ENCODE results near the gene SETD3. TPM values are rescaled to one million over a fixed set of nuclear protein-coding genes. Genes with fewer than 3 reads are reported as not detected.

SETD3 gene
- total and polyA plus RNA-seq, 2 of the 8 experiments (the other 6 are each of a cell fraction or from before 2014, with no cell fraction given) = 24.0 to 64.0 TPM

GRCh38 chr14:99407416-99407815, 73.2 kb downstream of the SETD3 start:
- Histone ChIP-seq H2BK15ac (ENCODE audit: low read length) (no peak overlapping the region), H3K9ac (replicated peaks in 1 of 4; ENCODE audit: extremely low read depth in 1 of 4, low read depth in 3 of 4, low read length in 3 of 4) (no peak overlapping the region), H3K79me2 (ENCODE audit: control insufficient read depth in 1 of 2, insufficient read depth in 2 of 2, low read length in 2 of 2) (no peaks in the 10 kb centered on the region), H2AK5ac (ENCODE audit: low read depth, low read length) (0 out of 2 replicates have a peak overlapping the region, but pooled peaks have one; percentile 16), H4K20me1 (replicated peaks in 1 of 2; ENCODE audit: control insufficient read depth in 1 of 2, insufficient read depth in 2 of 2, low read length in 2 of 2) (no peaks in the 10 kb centered on the region), H3K4ac (replicated peaks; ENCODE audit: insufficient read length, low read depth, low read length) (no peak overlapping the region), H3K14ac (ENCODE audit: insufficient read length) (no peak overlapping the region), H3K56ac (replicated peaks; ENCODE audit: insufficient read length, low read depth, low read length) (no peak overlapping the region), H3K79me1 (ENCODE audit: low read depth, low read length) (no peaks in the 10 kb centered on the region), H3K36me3 (ENCODE audit: control insufficient read depth in 2 of 4, insufficient read depth in 4 of 4, low read length in 3 of 4) (peaks cover 0 to 16% (median 4%) of the 10 kb centered on the region in 4 experiments; a peak in 5 of 8 replicates), H2BK20ac (ENCODE audit: low read length) (no peak overlapping the region), H3K27ac (ENCODE audit: low read depth, low read length) (no peak overlapping the region), H4K91ac (replicated peaks; ENCODE audit: insufficient read length, low read length) (no peak overlapping the region), H3K18ac (ENCODE audit: extremely low read depth, low read length) (no peak overlapping the region), H3K27me3 (replicated peaks in 1 of 4; ENCODE audit: control insufficient read depth in 3 of 4, extremely low read depth in 1 of 4, insufficient read depth in 3 of 4, low read length in 3 of 4) (no peaks in the 10 kb centered on the region), H3K23me2 (ENCODE audit: low read depth, low read length) (no peaks in the 10 kb centered on the region; the same call in 1 of the 2 replicates), H2BK5ac (ENCODE audit: low read depth, low read length) (peak overlapping the region; percentile 69; the same call in 1 of the 2 replicates), H4K8ac (ENCODE audit: extremely low read depth, insufficient read depth, low read length) (no peak overlapping the region), H2BK120ac (replicated peaks; ENCODE audit: low read depth, low read length) (no peak overlapping the region), H4K5ac (ENCODE audit: insufficient read length, low read depth, low read length) (no peak overlapping the region), H3K23ac (ENCODE audit: insufficient read length) (no peak overlapping the region), H3K9me3 (ENCODE audit: insufficient read depth in 2 of 2, low read depth in 1 of 2, low read length in 1 of 2) (no peaks in the 10 kb centered on the region), H2AFZ (ENCODE audit: low read length) (no peak overlapping the region), H3K4me1 (replicated peaks in 1 of 4; ENCODE audit: control insufficient read depth in 3 of 4, insufficient read depth in 4 of 4, low read length in 3 of 4) (peaks cover 6 to 20% (median 13%) of the 10 kb centered on the region in 4 experiments), H3K4me2 (ENCODE audit: insufficient read depth in 1 of 2, low read depth in 2 of 2, low read length in 2 of 2) (no peak overlapping the region), H2BK12ac (ENCODE audit: low read depth, low read length) (no peak overlapping the region), H3K4me3 (ENCODE audit: extremely low read depth in 1 of 4, insufficient read depth in 2 of 4, low read depth in 3 of 4, low read length in 4 of 4) (no peak overlapping the region)
- ChIA-PET POLR2A (ENCODE audit: partially characterized antibody) (interaction anchor here (0.9 to 2.0 kb wide), 4 partner anchors 10 to 17 kb away, joined by 3 to 9 read pairs (median 4); no protein-coding TSS in a partner anchor), CTCF (ENCODE audit: partially characterized antibody) (interaction anchor here (1.2 to 15.0 kb wide), 3 partner anchors 8 to 24 kb away, joined by 3 to 447 read pairs (median 4); no protein-coding TSS in a partner anchor)
- FAIRE-seq (no peak), DNase-seq (ENCODE audit: low read depth in 1 of 2, low spot score in 2 of 2) (no peak)
- WGBS, 2 experiments (ENCODE audit: extremely low coverage in 1 of 2, insufficient coverage in 1 of 2, insufficient read length in 1 of 2, insufficient replicate concordance in 2 of 2, low coverage in 1 of 2, low lambda C conversion rate in 2 of 2, missing lambda C conversion rate in 1 of 2) = 86% methylated on average over 11 of the region's 11 CpGs; no CpG with 5 or more reads in 1 of the 2 experiments
- TF ChIP-seq RAD21 (IDR thresholded peaks at IDR 0.05 in 1 of 2, conservative IDR thresholded peaks at IDR 0.05 in 1 of 2; ENCODE audit: low read depth in 2 of 2, low read length in 2 of 2) (no peak), TCF12 (IDR thresholded peaks at IDR 0.05; ENCODE audit: low read depth, low read length) (no peak), GABPA (IDR thresholded peaks at IDR 0.05; ENCODE audit: borderline replicate concordance, insufficient read depth, low read length) (no peak), BRCA1 (IDR thresholded peaks at IDR 0.05; ENCODE audit: low read depth, low read length) (no peak), FOSL1 (IDR thresholded peaks at IDR 0.05; ENCODE audit: insufficient read depth, low read depth, low read length) (no peak), EP300 (IDR thresholded peaks at IDR 0.05; ENCODE audit: borderline replicate concordance in 1 of 2, low read depth in 2 of 2, low read length in 2 of 2) (no peak), TEAD4 (IDR thresholded peaks at IDR 0.05; ENCODE audit: low read depth, low read length) (no peak), JUN (IDR thresholded peaks at IDR 0.05; ENCODE audit: low read depth, low read length) (no peak), MAFK (IDR thresholded peaks at IDR 0.05; ENCODE audit: low read depth, low read length) (no peak), PHF8 (conservative IDR thresholded peaks at IDR 0.05; ENCODE audit: low read depth, low read length) (no peak), BACH1 (IDR thresholded peaks at IDR 0.05; ENCODE audit: low read length) (no peak)
- TF ChIP-seq, protein P1, sequence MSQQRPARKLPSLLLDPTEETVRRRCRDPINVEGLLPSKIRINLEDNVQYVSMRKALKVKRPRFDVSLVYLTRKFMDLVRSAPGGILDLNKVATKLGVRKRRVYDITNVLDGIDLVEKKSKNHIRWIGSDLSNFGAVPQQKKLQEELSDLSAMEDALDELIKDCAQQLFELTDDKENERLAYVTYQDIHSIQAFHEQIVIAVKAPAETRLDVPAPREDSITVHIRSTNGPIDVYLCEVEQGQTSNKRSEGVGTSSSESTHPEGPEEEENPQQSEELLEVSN (IDR thresholded peaks at IDR 0.05) = no peak

Measured in H1 (cell line).